Tibial artery (tissue), 4 donors: ENCODE measurements around the gene GRIK4.
"Not testable (repeated sequence)": the region's sequence is repeated elsewhere in the genome, so short reads cannot be mapped to it uniquely, and the experiment has no call there.

Experiments used
- DNase-seq, 2 donors: peaks; one replicate each; pipeline ENCODE4 v3.0.0-alpha.2; 2019
- H3K27ac ChIP-seq, 2 donors: fragments of 200-600 bp; sonication (generic) in 1 of 2; 1 replicate in 1 of 2; 2 replicates in 1 of 2; pipeline ENCODE4 v1.5.1; 2018 to 2019; ENCODE audit warnings: mild to moderate bottlenecking in 1 of 2
- H3K27me3 ChIP-seq, 2 donors: fragments of 200-600 bp; sonication (generic) in 1 of 2; one replicate each; pipeline versions ENCODE4 v1.5.1 to v1.6.0; 2016 to 2019
- H3K36me3 ChIP-seq, 3 donors: fragments of 200-600 bp; sonication (generic) in 2 of 3; one replicate each; pipeline ENCODE4 v1.5.1; 2016 to 2019; ENCODE audit warnings: mild to moderate bottlenecking in 2 of 3
- H3K4me1 ChIP-seq, 4 donors: fragments of 200-600 bp; sonication (generic) in 2 of 4; 1 replicate in 3 of 4; 2 replicates in 1 of 4; pipeline ENCODE4 v1.5.1; 2016 to 2019
- H3K4me3 ChIP-seq, 2 donors: fragments of 200-600 bp; sonication (generic) in 1 of 2; 1 replicate in 1 of 2; 2 replicates in 1 of 2; pipeline ENCODE4 v1.5.1; 2018 to 2019; ENCODE audit warnings: mild to moderate bottlenecking in 2 of 2
- H3K9me3 ChIP-seq, 3 donors: fragments of 200-600 bp; sonication (generic) in 1 of 3; one replicate each; pipeline ENCODE4 v1.5.1; 2016 to 2019
- intact Hi-C: fragments of 100-400 bp; cut with DNase I; formaldehyde crosslinking; loops from one replicate; pipeline ENCODE4 v1.15.0; 2023; ENCODE audit warnings: low total_unique reads
- TF ChIP-seq, protein P1 (sequence below), 2 experiments: fragments of 200-600 bp in 1 of 2; fragments of 450-650 bp in 1 of 2; IDR thresholded peaks; one replicate each; pipeline ENCODE4 v1.5.1; 2017 to 2019; ENCODE audit warnings: antibody characterized with exemption in 2 of 2, mild to moderate bottlenecking in 1 of 2, moderate library complexity in 1 of 2

The GRIK4 gene

DNA sequence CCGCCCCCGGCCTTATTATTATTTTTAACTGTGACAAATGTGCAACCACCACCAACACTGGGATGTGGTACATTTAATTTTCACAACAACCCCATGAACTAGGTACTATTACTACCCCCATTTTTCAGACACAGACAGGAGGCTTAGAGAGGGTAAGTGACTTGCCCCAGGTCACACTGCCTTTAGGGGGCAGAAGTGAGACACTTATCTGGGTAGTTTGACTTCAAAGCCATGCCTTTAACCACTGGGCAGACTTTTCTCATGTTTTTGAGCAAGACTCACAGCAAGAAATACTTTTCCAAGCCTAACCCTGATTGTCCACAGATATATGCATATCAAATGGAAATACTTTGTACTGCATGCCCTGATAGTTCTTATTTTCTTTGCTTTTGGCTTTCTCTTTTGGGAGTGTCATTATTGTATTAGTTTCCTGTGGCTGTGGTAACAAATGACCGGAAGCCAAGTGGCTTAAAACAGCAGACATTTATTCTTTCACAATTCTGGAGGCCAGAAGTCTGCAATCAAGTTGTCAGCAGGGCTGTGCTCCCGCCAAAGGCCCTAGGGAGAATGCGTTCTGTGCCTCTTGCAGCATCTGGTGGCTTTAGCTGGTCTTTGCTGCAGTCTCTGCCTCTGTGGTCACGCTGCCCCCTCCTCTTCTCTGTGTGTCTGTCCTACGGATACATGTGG lies 110.8 kb downstream of the GRIK4 start:
- no peak overlapping the region for H3K27ac ChIP-seq
- DNase-seq = no peak
- TF ChIP-seq, protein P1, sequence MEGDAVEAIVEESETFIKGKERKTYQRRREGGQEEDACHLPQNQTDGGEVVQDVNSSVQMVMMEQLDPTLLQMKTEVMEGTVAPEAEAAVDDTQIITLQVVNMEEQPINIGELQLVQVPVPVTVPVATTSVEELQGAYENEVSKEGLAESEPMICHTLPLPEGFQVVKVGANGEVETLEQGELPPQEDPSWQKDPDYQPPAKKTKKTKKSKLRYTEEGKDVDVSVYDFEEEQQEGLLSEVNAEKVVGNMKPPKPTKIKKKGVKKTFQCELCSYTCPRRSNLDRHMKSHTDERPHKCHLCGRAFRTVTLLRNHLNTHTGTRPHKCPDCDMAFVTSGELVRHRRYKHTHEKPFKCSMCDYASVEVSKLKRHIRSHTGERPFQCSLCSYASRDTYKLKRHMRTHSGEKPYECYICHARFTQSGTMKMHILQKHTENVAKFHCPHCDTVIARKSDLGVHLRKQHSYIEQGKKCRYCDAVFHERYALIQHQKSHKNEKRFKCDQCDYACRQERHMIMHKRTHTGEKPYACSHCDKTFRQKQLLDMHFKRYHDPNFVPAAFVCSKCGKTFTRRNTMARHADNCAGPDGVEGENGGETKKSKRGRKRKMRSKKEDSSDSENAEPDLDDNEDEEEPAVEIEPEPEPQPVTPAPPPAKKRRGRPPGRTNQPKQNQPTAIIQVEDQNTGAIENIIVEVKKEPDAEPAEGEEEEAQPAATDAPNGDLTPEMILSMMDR (IDR thresholded peaks at IDR 0.05) = no peak
- H3K4me1 ChIP-seq = no peaks in the 10 kb centered on the region
- H3K36me3 ChIP-seq = peaks cover 0 to 5% (median 0%) of the 10 kb centered on the region in 3 donors
- H3K9me3 ChIP-seq = peaks cover 0 to 14% (median 11%) of the 10 kb centered on the region in 3 donors
- no peaks in the 10 kb centered on the region for H3K27me3 ChIP-seq
- no peak overlapping the region for H3K4me3 ChIP-seq
- intact Hi-C loops = no loop called here

DNA sequence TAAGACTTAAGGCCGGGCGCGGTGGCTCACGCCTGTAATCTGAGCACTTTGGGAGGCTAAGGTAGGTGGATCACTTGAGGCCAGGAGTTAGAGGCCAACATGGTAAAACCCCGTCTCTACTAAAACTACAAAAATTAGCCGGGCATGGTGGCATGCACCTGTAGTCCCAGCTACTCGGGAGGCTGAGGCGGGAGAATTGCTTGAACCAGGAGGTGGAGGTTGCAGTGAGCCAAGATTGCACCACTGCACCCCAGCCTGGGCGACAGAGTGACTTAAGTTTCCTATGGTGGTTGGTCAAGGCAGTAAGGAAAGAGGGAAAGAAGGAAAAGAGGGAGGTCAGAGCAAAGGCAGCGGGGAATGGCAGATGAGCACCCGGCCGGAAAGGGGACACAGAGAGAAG lies 113.4 kb downstream of the GRIK4 start:
- H3K27ac ChIP-seq, H3K4me3 ChIP-seq, H3K36me3 ChIP-seq, intact Hi-C loops, H3K27me3 ChIP-seq, H3K4me1 ChIP-seq, H3K9me3 ChIP-seq, DNase-seq: not testable (repeated sequence)

DNA sequence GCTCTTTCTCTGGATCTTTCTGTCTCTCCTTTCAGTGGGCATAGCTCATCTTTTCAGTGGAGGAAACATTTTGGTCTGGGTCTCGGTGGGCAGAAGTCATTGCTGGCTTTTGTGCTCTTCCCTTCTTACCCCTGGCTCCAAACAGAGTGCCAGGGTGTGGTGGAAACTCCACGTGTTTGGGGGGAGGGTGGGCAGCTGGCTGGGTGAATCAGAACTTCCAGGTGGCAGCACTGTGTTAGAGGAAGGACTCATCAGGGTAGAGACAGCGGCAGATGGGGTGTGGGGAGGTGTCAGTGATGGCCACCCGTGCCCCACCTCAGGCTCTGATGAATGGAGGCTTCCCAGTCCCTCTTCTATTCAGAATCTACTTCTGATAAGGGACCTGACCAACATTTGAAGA lies 114.0 kb downstream of the GRIK4 start:
- H3K4me3 ChIP-seq = no peak overlapping the region
- no peaks in the 10 kb centered on the region for H3K27me3 ChIP-seq
- TF ChIP-seq, protein P1 (IDR thresholded peaks at IDR 0.05) = no peak
- no peaks in the 10 kb centered on the region for H3K9me3 ChIP-seq
- no peak for DNase-seq
- no peak overlapping the region for H3K27ac ChIP-seq
- H3K36me3 ChIP-seq = no peaks in the 10 kb centered on the region
- no peaks in the 10 kb centered on the region for H3K4me1 ChIP-seq
- intact Hi-C loops = no loop called here

DNA sequence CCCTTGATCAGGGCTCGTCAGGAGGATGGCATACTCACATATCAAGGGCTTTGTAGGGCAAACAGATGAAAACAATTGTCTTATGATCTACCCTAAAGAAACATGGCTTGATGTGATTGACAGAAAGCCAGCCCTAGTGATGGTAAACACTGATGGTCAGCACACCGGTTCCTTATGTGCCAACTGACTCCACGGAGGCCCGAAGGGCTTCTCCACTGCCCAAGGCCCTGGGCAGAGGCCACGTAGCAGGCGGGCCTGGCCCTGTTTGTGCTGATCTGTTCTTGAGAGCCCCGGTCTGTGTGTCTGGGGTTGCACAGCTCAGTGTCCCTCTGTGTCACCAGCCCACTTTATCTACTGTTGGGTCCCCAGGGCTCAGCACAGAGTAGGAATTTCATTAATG lies 115.2 kb downstream of the GRIK4 start:
- TF ChIP-seq, protein P1 (IDR thresholded peaks at IDR 0.05) = no peak
- Histone ChIP-seq H3K36me3 (no peaks in the 10 kb centered on the region), H3K4me1 (no peaks in the 10 kb centered on the region), H3K4me3 (no peak overlapping the region), H3K27ac (no peak overlapping the region), H3K27me3 (no peaks in the 10 kb centered on the region), H3K9me3 (no peaks in the 10 kb centered on the region)
- intact Hi-C loops = no loop called here
- no peak for DNase-seq

DNA sequence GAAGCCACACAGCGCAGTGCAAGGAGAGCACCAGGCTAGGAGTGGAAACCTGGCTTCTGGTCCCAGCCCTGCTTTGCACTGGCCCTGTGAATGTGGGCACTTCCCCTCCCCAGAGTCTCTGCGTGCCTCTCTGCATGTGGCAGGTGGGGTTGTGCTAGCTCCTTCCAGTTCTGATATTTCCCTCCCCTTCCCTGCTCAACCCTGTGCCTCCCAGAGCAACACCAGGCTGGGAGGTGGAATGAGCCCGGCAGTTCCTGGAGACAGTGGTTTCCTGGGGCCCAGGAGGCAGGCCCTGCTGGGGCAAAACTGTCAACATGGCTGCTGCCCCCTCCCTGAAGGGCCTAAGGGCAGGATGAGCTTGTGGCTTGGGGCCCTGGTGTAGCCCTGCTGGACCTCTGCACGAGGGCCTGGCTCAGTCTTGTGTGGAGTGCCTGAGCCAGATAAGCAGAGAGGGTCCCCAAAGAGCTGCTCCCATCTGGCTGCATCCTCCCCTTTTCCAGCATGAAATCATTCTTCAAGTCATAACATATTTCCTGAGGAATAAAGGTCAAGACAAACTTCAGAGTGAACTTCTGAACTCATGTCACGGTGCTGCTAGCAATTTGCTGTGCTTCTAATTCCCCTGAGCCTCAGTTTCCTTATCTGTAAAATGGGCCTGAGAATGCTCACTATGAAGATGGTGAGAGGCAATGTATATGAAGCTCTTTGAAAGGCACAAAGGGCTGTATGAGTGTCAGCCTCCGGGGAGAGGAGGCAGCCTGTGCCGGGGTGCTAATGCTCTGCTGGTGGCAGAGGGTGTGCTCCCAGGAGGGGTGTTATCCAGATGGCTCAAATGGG lies 116.0 kb downstream of the GRIK4 start:
- TF ChIP-seq, protein P1 (IDR thresholded peaks at IDR 0.05) = no peak

DNA sequence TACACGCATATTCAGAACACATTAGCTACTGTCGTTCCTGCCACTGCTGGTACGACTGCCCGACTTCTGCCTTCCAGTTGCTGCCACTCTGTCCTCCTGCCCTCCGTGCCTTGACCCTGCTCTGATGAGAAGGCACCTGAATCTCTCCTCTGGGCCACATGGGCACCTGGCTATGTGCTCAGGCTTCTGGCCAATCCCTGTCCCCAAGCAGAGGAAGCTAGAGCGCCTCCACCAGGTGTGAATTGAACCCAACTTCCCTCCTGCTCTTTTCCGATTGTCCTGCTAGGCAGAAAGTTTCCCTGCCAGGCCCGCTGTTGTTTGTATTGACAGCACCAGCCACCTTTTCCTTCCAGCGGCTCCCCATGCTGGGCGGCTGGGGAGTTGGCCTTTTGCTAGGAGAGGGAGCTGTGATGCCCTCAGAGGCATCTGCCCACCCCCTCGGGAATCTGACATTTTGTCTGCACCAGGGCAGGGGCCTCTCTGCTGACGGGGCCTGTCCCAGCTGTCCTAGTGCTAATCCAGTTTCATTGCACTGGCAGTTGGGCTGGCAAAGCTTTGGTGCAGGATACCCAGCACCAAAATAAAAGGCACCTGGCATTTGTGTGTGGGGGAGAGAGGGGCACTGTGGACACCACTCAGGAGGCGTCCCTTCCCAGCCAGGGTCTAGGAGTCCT lies 118.0 kb downstream of the GRIK4 start:
- no peak overlapping the region for H3K27ac ChIP-seq
- H3K4me1 ChIP-seq = no peaks in the 10 kb centered on the region
- TF ChIP-seq, protein P1 (IDR thresholded peaks at IDR 0.05) = no peak
- no peaks in the 10 kb centered on the region for H3K36me3 ChIP-seq
- H3K9me3 ChIP-seq = no peaks in the 10 kb centered on the region
- no peak for DNase-seq
- peaks cover 0 to 4% of the 10 kb centered on the region in 2 donors for H3K27me3 ChIP-seq
- no peak overlapping the region for H3K4me3 ChIP-seq
- intact Hi-C loops = no loop called here

More for the DNA sequence above, 116.0 kb downstream of the GRIK4 start:
- H3K4me3 ChIP-seq = no peak overlapping the region
- H3K4me1 ChIP-seq = no peaks in the 10 kb centered on the region
- intact Hi-C loops = no loop called here
- no peaks in the 10 kb centered on the region for H3K27me3 ChIP-seq
- no peaks in the 10 kb centered on the region for H3K9me3 ChIP-seq
- no peak for DNase-seq
- H3K36me3 ChIP-seq = no peaks in the 10 kb centered on the region
- H3K27ac ChIP-seq = no peak overlapping the region
